ENCODE measurements around the gene CLC.

DNA sequence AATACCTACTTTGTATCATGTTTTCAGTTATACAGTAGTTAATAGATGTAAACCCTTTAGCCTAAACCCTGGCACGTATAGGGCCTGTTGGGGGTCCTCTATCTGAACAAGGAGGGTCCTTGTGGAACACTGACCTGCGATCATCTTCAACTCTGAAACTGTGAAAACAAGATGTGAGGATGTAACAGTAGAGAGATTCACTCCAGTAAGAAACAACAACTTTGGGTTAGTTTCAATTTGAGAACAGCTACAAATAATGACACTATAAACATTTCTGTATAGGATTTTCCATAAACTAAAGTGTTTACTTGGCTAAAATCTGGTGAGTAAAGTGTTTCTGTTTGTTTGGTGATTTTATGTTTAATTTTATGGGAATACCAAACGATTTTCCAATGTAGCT is 2.1 kb downstream of the CLC start:
- TF ChIP-seq, protein P1, sequence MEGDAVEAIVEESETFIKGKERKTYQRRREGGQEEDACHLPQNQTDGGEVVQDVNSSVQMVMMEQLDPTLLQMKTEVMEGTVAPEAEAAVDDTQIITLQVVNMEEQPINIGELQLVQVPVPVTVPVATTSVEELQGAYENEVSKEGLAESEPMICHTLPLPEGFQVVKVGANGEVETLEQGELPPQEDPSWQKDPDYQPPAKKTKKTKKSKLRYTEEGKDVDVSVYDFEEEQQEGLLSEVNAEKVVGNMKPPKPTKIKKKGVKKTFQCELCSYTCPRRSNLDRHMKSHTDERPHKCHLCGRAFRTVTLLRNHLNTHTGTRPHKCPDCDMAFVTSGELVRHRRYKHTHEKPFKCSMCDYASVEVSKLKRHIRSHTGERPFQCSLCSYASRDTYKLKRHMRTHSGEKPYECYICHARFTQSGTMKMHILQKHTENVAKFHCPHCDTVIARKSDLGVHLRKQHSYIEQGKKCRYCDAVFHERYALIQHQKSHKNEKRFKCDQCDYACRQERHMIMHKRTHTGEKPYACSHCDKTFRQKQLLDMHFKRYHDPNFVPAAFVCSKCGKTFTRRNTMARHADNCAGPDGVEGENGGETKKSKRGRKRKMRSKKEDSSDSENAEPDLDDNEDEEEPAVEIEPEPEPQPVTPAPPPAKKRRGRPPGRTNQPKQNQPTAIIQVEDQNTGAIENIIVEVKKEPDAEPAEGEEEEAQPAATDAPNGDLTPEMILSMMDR (IDR thresholded peaks at IDR 0.05; ENCODE audit: poor library complexity): no peak
- TF ChIP-seq EZH2phosphoT487 (IDR thresholded peaks at IDR 0.05; ENCODE audit: low read depth, severe bottlenecking, unreplicated experiment): no peak

Measured in hepatocyte (in vitro differentiated cells).